K562 (cell line): Measurements from ENCODE around the gene TBX6. TPM values are rescaled to one million over a fixed set of nuclear protein-coding genes. Genes with fewer than 3 reads are reported as not detected.

Experiments used
- CBX1 ChIP-seq: sonication (generic); IDR thresholded peaks from 2 replicates; pipeline ENCODE4 v1.6.1; 2016; ENCODE audit warnings: antibody characterized with exemption, low read depth, mild to moderate bottlenecking
- CREB1 ChIP-seq, 2 experiments: sonication (generic) in 1 of 2; formaldehyde crosslinking in 1 of 2; IDR thresholded peaks; 2 replicates each; pipeline versions ENCODE4 v1.6.1 to v1.8.0; 2012 to 2022; ENCODE audit warnings: inconsistent platforms in 1 of 2, mild to moderate bottlenecking in 1 of 2, missing genetic modification reagents in 1 of 2, moderate library complexity in 1 of 2
- CREM ChIP-seq: IDR thresholded peaks from 2 replicates; pipeline ENCODE4 v1.6.1; 2014; ENCODE audit warnings: antibody characterized with exemption, low read depth
- CTBP1 ChIP-seq: fragments of 450-650 bp; IDR thresholded peaks from 2 replicates; pipeline ENCODE4 v1.6.1; 2016; ENCODE audit warnings: borderline replicate concordance
- CXXC5 ChIP-seq: fragments of 250-450 bp; sonication (Bioruptor Pico); IDR thresholded peaks from 2 replicates; pipeline ENCODE4 v1.8.0; 2022; ENCODE audit warnings: inconsistent platforms, mild to moderate bottlenecking, moderate library complexity
- ELF1 ChIP-seq: fragments of 200-800 bp; sonication (Bioruptor generic); IDR thresholded peaks from 2 replicates; pipeline ENCODE4 v1.6.1; 2016; ENCODE audit warnings: missing genetic modification characterization, missing compliant biosample characterization
- ELK3 ChIP-seq: fragments of 450-650 bp; formaldehyde crosslinking; IDR thresholded peaks from 2 replicates; pipeline ENCODE4 v1.4.0; 2020; ENCODE audit warnings: mild to moderate bottlenecking
- FIP1L1 ChIP-seq: fragments of 200-400 bp; formaldehyde crosslinking; IDR thresholded peaks from 2 replicates; pipeline ENCODE4 v1.6.1; 2018; ENCODE audit warnings: mild to moderate bottlenecking, low read depth, low read length; ENCODE audit not compliant: poor library complexity, severe bottlenecking
- HOXB6 ChIP-seq: fragments of 250-450 bp; sonication (Bioruptor Pico); IDR thresholded peaks from 2 replicates; pipeline ENCODE4 v1.5.1; 2022; ENCODE audit warnings: mild to moderate bottlenecking, borderline replicate concordance
- JUN ChIP-seq, 2 experiments: sonication (generic) in 1 of 2; formaldehyde crosslinking in 1 of 2; IDR thresholded peaks; 2 replicates each; pipeline versions ENCODE4 v1.6.1 to v1.8.0; 2012 to 2022; ENCODE audit warnings: borderline replicate concordance in 2 of 2, mild to moderate bottlenecking in 2 of 2, improper control_type of control experiment in 1 of 2, low read depth in 1 of 2, low read length in 1 of 2, missing genetic modification reagents in 1 of 2
- L3MBTL2 ChIP-seq: fragments of 450-650 bp; IDR thresholded peaks from 2 replicates; pipeline ENCODE4 v1.6.1; 2016; ENCODE audit warnings: mild to moderate bottlenecking, moderate library complexity
- NBN ChIP-seq: fragments of 450-650 bp; IDR thresholded peaks from 2 replicates; pipeline ENCODE4 v1.6.1; 2016; ENCODE audit warnings: low read depth, mild to moderate bottlenecking
- PKNOX1 ChIP-seq: fragments of 450-650 bp; IDR thresholded peaks from 2 replicates; pipeline ENCODE4 v1.6.1; 2016
- RBM39 ChIP-seq: fragments of 200-400 bp; formaldehyde crosslinking; optimal IDR thresholded peaks from 2 replicates; pipeline ENCODE3; 2018; ENCODE audit warnings: low read depth, low read length
- TFAP4 ChIP-seq: sonication (generic); formaldehyde crosslinking; IDR thresholded peaks from 2 replicates; pipeline ENCODE4 v1.8.0; 2022; ENCODE audit warnings: missing genetic modification reagents, mild to moderate bottlenecking, moderate library complexity, borderline replicate concordance
- ZBTB17 ChIP-seq: fragments of 450-650 bp; formaldehyde crosslinking; IDR thresholded peaks from 2 replicates; pipeline ENCODE4 v1.4.0; 2020; ENCODE audit warnings: mild to moderate bottlenecking
- ZBTB34 ChIP-seq: fragments of 250-450 bp; sonication (Bioruptor Pico); IDR thresholded peaks from 2 replicates; pipeline ENCODE4 v1.8.0; 2021; ENCODE audit warnings: mild to moderate bottlenecking, moderate library complexity
- ZNF75A ChIP-seq: fragments of 450-650 bp; formaldehyde crosslinking; IDR thresholded peaks from 2 replicates; pipeline ENCODE4 v1.4.0; 2020; ENCODE audit warnings: mild to moderate bottlenecking
- ZZZ3 ChIP-seq: fragments of 450-650 bp; IDR thresholded peaks from 2 replicates; pipeline ENCODE4 v1.6.1; 2016; ENCODE audit warnings: antibody characterized with exemption, mild to moderate bottlenecking, moderate library complexity
- polyA plus RNA-seq, 8 experiments: library from polyadenylated mRNA; depleted of rRNA in 4 of 8; stranded (reverse) in 5 of 8; unstranded in 3 of 8; fragments of >200 nt; fragmentation: Nextera tagmentation in 2 of 8; fragmentation: Illumina TruSeq in 1 of 8; extraction: Ambion mirVana in 2 of 8; extraction: Trizol in 1 of 8; gene quantifications; 2 replicates each; pipeline versions ENCODE4 v1.2.1 to v1.2.3, GENCODE V29; 2011 to 2014; ENCODE audit warnings: inconsistent platforms in 1 of 8, missing spikeins in 1 of 8
- total RNA-seq, 7 experiments: library from RNA; depleted of rRNA in 6 of 7; stranded (reverse); fragments of >200 nt in 6 of 7; fragmentation: Illumina TruSeq in 2 of 7; extraction: Trizol in 2 of 7; gene quantifications; 2 replicates each; pipeline versions ENCODE4 v1.2.1 to v1.2.3, GENCODE V29; 2011 to 2021; ENCODE audit warnings: low replicate concordance in 1 of 7

TBX6 gene
- total and polyA plus RNA-seq, 9 of the 15 experiments (the other 6 are each of a cell fraction or from before 2014, with no cell fraction given) = 0.07 to 0.58 (median 0.11) TPM; not detected in 2

- TF ChIP-seq ZBTB34 (CRISPR knock-in tag) (no peak), JUN (IDR thresholded peaks at IDR 0.05; ENCODE audit: borderline replicate concordance, low read depth, low read length) (no peak), JUN (CRISPR knock-in tag; IDR thresholded peaks at IDR 0.05; ENCODE audit: borderline replicate concordance) (no peak), ZZZ3 (no peak), CREM (0 out of 2 replicates have a peak, but pooled peaks have one; percentile 8), PKNOX1 (0 out of 2 replicates have a peak, but pooled peaks have one; percentile 32), CTBP1 (peak; percentile 39; the same call in 1 of the 2 replicates), ELF1 (tag) (no peak), RBM39 (no peak), FIP1L1 (no peak), TFAP4 (CRISPR knock-in tag) (peak; percentile 80), CREB1 (IDR thresholded peaks at IDR 0.05) (no peak), CREB1 (CRISPR knock-in tag; IDR thresholded peaks at IDR 0.05) (no peak), L3MBTL2 (no peak), CXXC5 (CRISPR knock-in tag) (no peak), CBX1 (no peak), ZNF75A (CRISPR knock-in tag) (no peak), HOXB6 (CRISPR knock-in tag) (no peak), ZBTB17 (CRISPR knock-in tag) (no peak), ELK3 (CRISPR knock-in tag) (no peak), NBN (no peak)
Measured at GRCh38 chr16:30060836-30061554, 30.7 kb downstream of the TBX6 start (continued).
